Pancreas (tissue), 10 donors: ENCODE results near the gene PCCA. TPM values are rescaled to one million over a fixed set of nuclear protein-coding genes. Genes with fewer than 3 reads are reported as not detected.
"Not testable (repeated sequence)": the region's sequence is repeated elsewhere in the genome, so short reads cannot be mapped to it uniquely, and the experiment has no call there.

Source experiments
- ATAC-seq, 4 donors: fragments of 200-7000 bp; cut with Tn5 transposase; one replicate each; pipeline versions ENCODE4 v1.8.0 to v1.9.1; 2020; ENCODE audit warnings: mild to moderate bottlenecking in 4 of 4, moderate library complexity in 4 of 4
- DNase-seq, 6 donors: peaks; one replicate each; pipeline ENCODE4 v3.0.0-alpha.2; 2020
- FAIRE-seq: peaks from 2 replicates; lab custom pipeline; 2012; peaks lifted over from hg19 to GRCh38; lab: Jason Lieb, UNC
- H3K27ac ChIP-seq, 4 donors: fragments of 200-600 bp; sonication (generic); 1 replicate in 3 of 4; 2 replicates in 1 of 4; pipeline versions ENCODE4 v1.5.0 to v1.8.0; 2020
- H3K27me3 ChIP-seq, 4 donors: fragments of 200-600 bp; one replicate each; pipeline ENCODE4 v1.8.0; 2021
- H3K36me3 ChIP-seq, 3 donors: fragments of 200-600 bp; sonication (generic) in 1 of 3; one replicate each; pipeline versions ENCODE4 v1.5.0 to v1.8.0; 2020 to 2021
- H3K4me1 ChIP-seq, 3 donors: fragments of 200-600 bp; one replicate each; pipeline ENCODE4 v1.8.0; 2021
- H3K4me3 ChIP-seq, 4 donors: fragments of 200-600 bp; sonication (generic) in 2 of 4; one replicate each; pipeline versions ENCODE4 v1.5.0 to v1.8.0; 2020 to 2021
- H3K9me3 ChIP-seq, 4 donors: fragments of 200-600 bp; one replicate each; pipeline ENCODE4 v1.8.0; 2021
- CTCF ChIP-seq, 4 donors: fragments of 200-600 bp; sonication (generic) in 3 of 4; IDR thresholded peaks; one replicate each; pipeline versions ENCODE4 v1.5.0 to v1.8.0; 2021; ENCODE audit warnings: antibody characterized with exemption in 4 of 4
- WGBS, 2 donors: extraction: QIAGEN DNeasy Blood & Tissue Kit; methylation state at CpG; one replicate each; pipeline ENCODE4 v1.1.7; 2013; 5-methylcytosine and 5-hydroxymethylcytosine counted together
- intact Hi-C, 3 donors: fragments of 100-400 bp; cut with DNase I; formaldehyde crosslinking; loops; one replicate each; pipeline versions ENCODE4 v1.11.1 to v1.14.2; 2022
- polyA plus RNA-seq, 2 donors: library from polyadenylated mRNA; stranded (reverse); fragments of 200-250 nt; gene quantifications; one replicate each; pipeline ENCODE4 v1.2.3, GENCODE V29; 2013
- total RNA-seq, 6 donors: library from RNA; stranded (reverse); fragmentation: NEBNext Ultra II Directional in 4 of 6; extraction: Animal tissue kit (Norgen Biotek cat#: 25700) in 4 of 6; gene quantifications; one replicate each; pipeline versions ENCODE4 v1.2.1 to v1.2.4, GENCODE V29; 2021 to 2023
- donor health status: healthy with polysubstance abuse.
- donor health status: DM: no; HTN: no; CAD: no; lungs with moderate emphysema.
- donor health status: DM: no; HTN: no; CAD: no.
- donor health status: control.
- donor health status: control.
- donor health status: Bipolar disorder and iron deficiency.
- donor health status: DM: yes; HTN: yes; CAD: no.
- donor health status: DM: no; HTN: no; CAD: no.
- donor health status: DM: no; HTN: no; CAD: no.
- donor health status: DM: yes; HTN: yes; CAD: no.

Gene PCCA
- total and polyA plus RNA-seq, 8 donors, result 14.2 to 32.1 (median 24.1) TPM

- no peaks in the 10 kb centered on the region for H3K9me3 ChIP-seq
- DNase-seq, result no peak
- no peaks in the 10 kb centered on the region for H3K27me3 ChIP-seq
- ATAC-seq, result no peak
- TF ChIP-seq CTCF (IDR thresholded peaks at IDR 0.05), result no peak
- intact Hi-C loops, result no loop called here
- H3K36me3 ChIP-seq, result no peaks in the 10 kb centered on the region
- WGBS, 2 donors, result 76 to 86% methylated on average over 3 of the region's 3 CpGs
- FAIRE-seq, result no peak
- H3K4me1 ChIP-seq, result no peaks in the 10 kb centered on the region
- H3K27ac ChIP-seq, result no peak overlapping the region
- H3K4me3 ChIP-seq, result no peak overlapping the region
Observed at GRCh38 chr13:100068133-100068931, 20.6 kb upstream of the PCCA start.

GRCh38 chr13:100069278-100069677, 19.6 kb upstream of the PCCA start:
- Histone ChIP-seq H3K36me3 (no peaks in the 10 kb centered on the region), H3K27ac (no peak overlapping the region), H3K4me1 (no peaks in the 10 kb centered on the region), H3K4me3 (no peak overlapping the region), H3K27me3 (no peaks in the 10 kb centered on the region), H3K9me3 (no peaks in the 10 kb centered on the region)
- no peak for TF ChIP-seq CTCF (IDR thresholded peaks at IDR 0.05)
- FAIRE-seq (no peak), ATAC-seq (peak; percentile 70 to 88 (median 83)), DNase-seq (peak in 1 of 6 donors; percentile 17)
- intact Hi-C loops, result no loop called here
- WGBS, 2 donors, result 12 to 14% methylated on average over 1 of the region's 1 CpG

DNA sequence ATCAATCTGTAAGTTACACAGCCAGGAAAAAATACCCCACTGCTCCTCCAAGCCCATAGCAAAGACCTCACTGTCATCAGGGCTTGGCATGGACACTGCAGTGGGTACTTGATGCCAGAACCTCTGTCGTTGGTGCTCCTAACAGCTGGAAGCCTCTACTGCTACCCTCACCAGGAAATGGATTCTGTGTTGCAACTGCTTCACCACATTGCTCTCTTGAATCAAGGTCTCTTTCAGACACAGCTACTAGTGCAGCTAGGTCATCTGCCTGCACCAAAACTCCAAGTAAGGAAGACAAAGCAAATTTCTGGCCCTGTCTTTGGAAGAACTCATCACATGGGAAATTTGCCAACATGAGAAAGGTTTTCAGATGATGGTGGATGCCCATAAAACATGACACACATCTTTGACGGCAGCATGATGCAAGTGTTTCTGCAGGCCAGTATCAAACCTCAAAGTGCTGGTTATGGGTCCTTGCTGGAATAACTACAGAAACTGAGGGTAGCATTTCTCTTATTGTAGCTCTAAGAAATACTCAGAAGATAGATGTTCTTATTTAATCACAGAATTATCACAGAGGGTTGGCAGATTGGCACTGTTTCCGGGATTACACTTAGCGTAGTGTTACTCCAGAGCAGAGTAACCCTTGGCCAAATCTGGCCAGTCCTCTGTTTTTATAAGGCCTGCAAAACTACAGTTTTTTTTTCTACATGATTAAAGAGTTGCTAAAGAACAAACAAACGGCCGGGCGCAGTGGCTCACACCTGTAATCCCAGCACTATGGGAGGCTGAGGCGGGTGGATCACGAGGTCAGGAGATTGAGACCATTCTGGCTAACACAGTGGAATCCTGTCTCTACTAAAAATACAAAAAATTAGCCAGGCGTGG, 12.9 kb upstream of the PCCA start:
- no peak for FAIRE-seq

GRCh38 chr13:100079003-100079402, 9.9 kb upstream of the PCCA start:
- WGBS, 2 donors, result 85 to 90% methylated on average over 9 of the region's 9 CpGs
- ATAC-seq, DNase-seq, H3K4me3 ChIP-seq, FAIRE-seq, H3K27ac ChIP-seq, intact Hi-C loops, H3K27me3 ChIP-seq, H3K4me1 ChIP-seq, H3K9me3 ChIP-seq, H3K36me3 ChIP-seq: not testable (repeated sequence)

More for the DNA sequence above, 12.9 kb upstream of the PCCA start:
- no peak for TF ChIP-seq CTCF (IDR thresholded peaks at IDR 0.05)
- Histone ChIP-seq H3K27me3 (no peaks in the 10 kb centered on the region), H3K27ac (no peak overlapping the region), H3K4me3 (no peak overlapping the region), H3K36me3 (no peaks in the 10 kb centered on the region), H3K9me3 (no peaks in the 10 kb centered on the region), H3K4me1 (no peaks in the 10 kb centered on the region)
- ATAC-seq (no peak), DNase-seq (no peak)
- 67 to 71% methylated on average over 10 of the region's 10 CpGs for WGBS, 2 donors
- intact Hi-C loops, result no loop called here

DNA sequence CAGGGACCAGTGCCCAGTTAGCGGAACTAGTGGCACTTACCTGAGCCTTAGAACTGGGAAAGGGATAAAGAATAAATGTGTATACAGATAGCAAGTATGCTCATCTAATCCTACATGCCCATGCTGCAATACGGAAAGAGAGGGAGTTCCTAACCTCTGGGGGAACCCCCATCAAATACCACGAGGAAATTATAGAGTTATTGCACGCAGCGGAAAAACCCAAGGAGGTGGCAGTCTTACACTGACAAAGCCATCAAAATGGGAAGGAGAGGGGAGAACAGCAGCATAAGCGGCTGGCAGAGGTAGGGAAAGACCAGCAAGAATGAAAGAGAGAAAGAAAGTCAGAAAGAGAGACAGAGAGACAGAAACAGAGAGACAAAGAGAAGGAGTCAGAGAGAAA, 5.5 kb upstream of the PCCA start:
- H3K27ac ChIP-seq, intact Hi-C loops, H3K27me3 ChIP-seq, H3K4me3 ChIP-seq, FAIRE-seq, H3K4me1 ChIP-seq, H3K36me3 ChIP-seq, DNase-seq, H3K9me3 ChIP-seq, ATAC-seq: not testable (repeated sequence)
- 73 to 95% methylated on average over 6 of the region's 6 CpGs for WGBS, 2 donors
